CD4-positive, alpha-beta T cell (primary cell): ENCODE data around the gene SNX15. TPM values are rescaled to one million over a fixed set of nuclear protein-coding genes. Genes with fewer than 3 reads are reported as not detected.

ENCODE experiments used
- ATAC-seq: fragments of 200-7000 bp; cut with Tn5 transposase; one replicate; pipeline ENCODE4 v1.10.0; 2022; ENCODE audit warnings: mild to moderate bottlenecking; ENCODE audit not compliant: poor library complexity
- CTCF ChIA-PET: fragments of 350-600 bp; sonication (Branson Sonifier 250); formaldehyde crosslinking; loops from one replicate; lab custom pipeline; 2021; ENCODE audit warnings: antibody characterized with exemption, inconsistent platforms; lab: Charles Lee
- POLR2A ChIA-PET: fragments of 350-600 bp; sonication (Branson Sonifier 250); formaldehyde crosslinking; loops from one replicate; lab custom pipeline; 2021; ENCODE audit warnings: antibody characterized with exemption, inconsistent platforms; lab: Charles Lee
- DNase-seq, 14 experiments: peaks; one replicate each; pipeline ENCODE4 v3.0.0-alpha.2; 2013 to 2020; ENCODE audit warnings: mixed read lengths in 2 of 14
- H3K27ac ChIP-seq, 2 donors: one replicate each; pipeline versions ENCODE4 v1.5.1 to v1.7.0; 2013; ENCODE audit warnings: low read length in 2 of 2, low read depth in 1 of 2, mild to moderate bottlenecking in 1 of 2
- H3K27me3 ChIP-seq, 2 experiments: 1 replicate in 1 of 2; 2 replicates in 1 of 2; pipeline versions ENCODE4 v1.6.1 to v1.7.0; 2013; ENCODE audit warnings: low read length in 2 of 2, control low read depth in 1 of 2, mild to moderate bottlenecking in 1 of 2, moderate library complexity in 1 of 2; ENCODE audit not compliant: insufficient read depth in 2 of 2, control insufficient read depth in 1 of 2
- H3K36me3 ChIP-seq: one replicate; pipeline ENCODE4 v1.6.1; 2013; ENCODE audit warnings: low read length, control low read depth; ENCODE audit not compliant: insufficient read depth
- H3K4me1 ChIP-seq: one replicate; pipeline ENCODE4 v1.6.1; 2013; ENCODE audit warnings: low read length, control low read depth; ENCODE audit not compliant: insufficient read depth
- H3K4me3 ChIP-seq: one replicate; pipeline ENCODE4 v1.5.1; 2013; ENCODE audit warnings: mild to moderate bottlenecking, low read length, moderate library complexity
- H3K9me3 ChIP-seq, 2 experiments: 1 replicate in 1 of 2; 2 replicates in 1 of 2; pipeline versions ENCODE4 v1.6.1 to v1.7.0; 2013; ENCODE audit warnings: low read length in 2 of 2, mild to moderate bottlenecking in 2 of 2, control low read depth in 1 of 2, moderate library complexity in 1 of 2; ENCODE audit not compliant: control insufficient read depth in 1 of 2, insufficient read depth in 1 of 2
- H3K27ac Mint-ChIP-seq: one replicate; pipeline ENCODE4 v1.8.0; 2020; ENCODE audit warnings: mixed read lengths
- H3K27me3 Mint-ChIP-seq: one replicate; pipeline ENCODE4 v1.8.0; 2021; ENCODE audit warnings: mixed read lengths
- H3K36me3 Mint-ChIP-seq: one replicate; pipeline ENCODE4 v1.8.0; 2021; ENCODE audit warnings: low read depth, mixed read lengths
- H3K4me1 Mint-ChIP-seq: one replicate; pipeline ENCODE4 v1.8.0; 2021; ENCODE audit warnings: low read depth, mixed read lengths
- H3K4me3 Mint-ChIP-seq: one replicate; pipeline ENCODE4 v1.8.0; 2020; ENCODE audit warnings: mild to moderate bottlenecking, mixed read lengths
- H3K9me3 Mint-ChIP-seq: one replicate; pipeline ENCODE4 v1.8.0; 2020; ENCODE audit warnings: mixed read lengths
- CTCF ChIP-seq: fragments of 200-600 bp; IDR thresholded peaks from one replicate; pipeline ENCODE4 v1.8.0; 2022; ENCODE audit warnings: antibody characterized with exemption, mild to moderate bottlenecking
- intact Hi-C, 2 experiments: fragments of 100-400 bp; cut with DNase I in 1 of 2; cut with micrococcal nuclease in 1 of 2; formaldehyde crosslinking; loops; one replicate each; pipeline versions ENCODE4 v1.15.1 to v1.9.0; 2023 to 2025; cut with DNase I, micrococcal nuclease
- total RNA-seq, 174 experiments: library from RNA in 2 of 174; stranded (reverse) in 2 of 174; gene quantifications; one replicate each; pipeline ENCODE4 v1.2.3 and lab custom pipeline; 2021 to 2026

The SNX15 gene
- total RNA-seq, 2 experiments from 2014 or later: 13.9 to 14.7 TPM

GRCh38 chr11:64998690-64999431 is 28.4 kb upstream of the SNX15 start:
- no peaks in the 10 kb centered on the region for H3K27me3 Mint-ChIP-seq
- Histone ChIP-seq H3K4me1 (peaks cover 17% of the 10 kb centered on the region), H3K4me3 (no peak overlapping the region), H3K9me3 (no peaks in the 10 kb centered on the region), H3K27ac (no peak overlapping the region), H3K36me3 (no peaks in the 10 kb centered on the region), H3K27me3 (peaks cover 0 to 2% of the 10 kb centered on the region in 2 experiments)
- no peak overlapping the region for H3K4me3 Mint-ChIP-seq
- H3K9me3 Mint-ChIP-seq: no peaks in the 10 kb centered on the region
- no peak overlapping the region for H3K27ac Mint-ChIP-seq
- intact Hi-C loops: no loop called here
- TF ChIP-seq CTCF: no peak
- CTCF ChIA-PET: no interaction called here
- POLR2A ChIA-PET: no interaction called here
- H3K4me1 Mint-ChIP-seq: no peaks in the 10 kb centered on the region
- ATAC-seq (no peak), DNase-seq (no peak)
- H3K36me3 Mint-ChIP-seq: no peaks in the 10 kb centered on the region

- peaks cover 17% of the 10 kb centered on the region for H3K4me1 ChIP-seq
- H3K4me1 Mint-ChIP-seq: no peaks in the 10 kb centered on the region
- no peak for TF ChIP-seq CTCF
- no peak overlapping the region for H3K4me3 ChIP-seq
- no peaks in the 10 kb centered on the region for H3K36me3 ChIP-seq
- H3K27me3 ChIP-seq: peaks cover 0 to 2% of the 10 kb centered on the region in 2 experiments
- no peaks in the 10 kb centered on the region for H3K27me3 Mint-ChIP-seq
- no peaks in the 10 kb centered on the region for H3K36me3 Mint-ChIP-seq
- H3K9me3 Mint-ChIP-seq: no peaks in the 10 kb centered on the region
- ATAC-seq (no peak), DNase-seq (no peak)
- H3K27ac Mint-ChIP-seq: no peak overlapping the region
- ChIA-PET POLR2A (no interaction called here), CTCF (no interaction called here)
- H3K9me3 ChIP-seq: no peaks in the 10 kb centered on the region
- no peak overlapping the region for H3K4me3 Mint-ChIP-seq
- intact Hi-C loops: no loop called here
- H3K27ac ChIP-seq: no peak overlapping the region
Measured at GRCh38 chr11:64999478-64999877, 27.8 kb upstream of the SNX15 start.

GRCh38 chr11:65002706-65003105 is 24.5 kb upstream of the SNX15 start:
- Histone ChIP-seq H3K4me1 (peaks cover 10% of the 10 kb centered on the region), H3K36me3 (no peaks in the 10 kb centered on the region), H3K27ac (no peak overlapping the region), H3K4me3 (no peak overlapping the region), H3K27me3 (peaks cover 0 to 2% of the 10 kb centered on the region in 2 experiments), H3K9me3 (no peaks in the 10 kb centered on the region)
- intact Hi-C loops: loop anchor here in 1 of 2 experiments (5.0 kb wide), 1 partner anchor 65 kb away; the partner anchor contains the start of gene GPHA2
- ChIA-PET CTCF (no interaction called here), POLR2A (no interaction called here)
- ATAC-seq (no peak), DNase-seq (no peak)
- H3K9me3 Mint-ChIP-seq: no peaks in the 10 kb centered on the region
- H3K36me3 Mint-ChIP-seq: no peaks in the 10 kb centered on the region
- H3K4me1 Mint-ChIP-seq: no peaks in the 10 kb centered on the region
- TF ChIP-seq CTCF: no peak
- no peak overlapping the region for H3K27ac Mint-ChIP-seq
- H3K4me3 Mint-ChIP-seq: no peak overlapping the region
- H3K27me3 Mint-ChIP-seq: no peaks in the 10 kb centered on the region
